Activated B cell treated with CpG ODN at 0.5 μM for 24 hours (primary cell): ENCODE data around the gene SIN3A. TPM values are rescaled to one million over a fixed set of nuclear protein-coding genes. Genes with fewer than 3 reads are reported as not detected.
"Not testable (repeated sequence)": the region's sequence is repeated elsewhere in the genome, so short reads cannot be mapped to it uniquely, and the experiment has no call there.

Source experiments
- ATAC-seq: fragments of 200-7000 bp; cut with Tn5 transposase; one replicate; pipeline ENCODE4 v1.10.0; 2021; ENCODE audit warnings: low read depth, mild to moderate bottlenecking, moderate library complexity
- CTCF ChIA-PET: fragments of 350-600 bp; sonication (Branson Sonifier 250); formaldehyde crosslinking; loops from one replicate; lab custom pipeline; 2021; ENCODE audit warnings: antibody characterized with exemption; lab: Charles Lee
- POLR2A ChIA-PET: fragments of 350-600 bp; sonication (Branson Sonifier 250); formaldehyde crosslinking; loops from one replicate; lab custom pipeline; 2021; ENCODE audit warnings: antibody characterized with exemption; lab: Charles Lee
- DNase-seq: peaks from one replicate; pipeline ENCODE4 v3.0.0; 2022
- H3K27ac Mint-ChIP-seq: one replicate; pipeline ENCODE4 v1.8.0; 2020; ENCODE audit warnings: mixed read lengths
- H3K27me3 Mint-ChIP-seq: one replicate; pipeline ENCODE4 v1.8.0; 2021; ENCODE audit warnings: mixed read lengths
- H3K36me3 Mint-ChIP-seq: one replicate; pipeline ENCODE4 v1.8.0; 2021; ENCODE audit warnings: low read depth, mixed read lengths
- H3K4me1 Mint-ChIP-seq: one replicate; pipeline ENCODE4 v1.8.0; 2021; ENCODE audit warnings: mixed read lengths
- H3K4me3 Mint-ChIP-seq: one replicate; pipeline ENCODE4 v1.8.0; 2020; ENCODE audit warnings: mild to moderate bottlenecking, mixed read lengths
- H3K9me3 Mint-ChIP-seq: one replicate; pipeline ENCODE4 v1.8.0; 2020; ENCODE audit warnings: mixed read lengths
- intact Hi-C: fragments of 100-400 bp; cut with micrococcal nuclease; formaldehyde crosslinking; loops from one replicate; pipeline ENCODE4 v1.15.1; 2024
- total RNA-seq: library from RNA; stranded (reverse); gene quantifications from 2 replicates; pipeline ENCODE4 v1.2.3, GENCODE V29; 2022
- TF ChIP-seq, protein P1 (sequence below): fragments of 200-600 bp; IDR thresholded peaks from one replicate; pipeline ENCODE4 v1.8.0; 2022; ENCODE audit warnings: antibody characterized with exemption, mild to moderate bottlenecking

Gene SIN3A
- 113 and 122 TPM in 2 replicates for total RNA-seq

DNA sequence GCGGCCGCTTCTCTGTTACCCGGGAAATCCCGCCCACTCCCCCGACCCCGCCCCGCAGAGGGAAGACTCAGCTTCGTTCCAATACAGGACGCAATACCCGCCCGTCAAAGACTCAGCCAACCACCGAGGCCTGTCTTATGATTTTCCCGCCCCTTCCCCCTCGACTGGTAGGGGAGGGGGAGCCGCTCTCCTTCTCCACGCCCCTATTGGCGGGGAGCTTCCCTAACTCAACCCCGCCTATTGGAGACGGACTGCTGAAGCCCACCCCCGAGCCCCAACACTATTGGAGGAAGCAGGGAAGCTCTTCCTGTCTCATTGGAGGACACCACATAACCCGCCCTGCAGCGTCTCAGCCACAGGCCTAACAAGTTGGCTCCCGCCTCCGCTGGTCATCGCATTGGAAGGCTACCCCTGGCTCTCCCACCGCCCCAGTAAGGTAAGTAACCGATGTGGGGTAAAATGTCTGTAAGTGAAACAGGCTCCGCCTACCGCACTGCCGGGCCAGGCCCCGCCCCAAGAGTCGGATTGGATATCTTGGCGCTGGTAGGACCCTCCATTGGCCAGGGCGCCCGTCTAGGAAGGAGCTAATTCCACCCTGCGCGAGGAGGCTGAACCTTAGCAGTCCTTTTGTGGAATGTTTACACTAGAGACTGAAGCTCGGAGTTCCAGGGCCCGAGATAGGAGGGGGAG is at the start of gene SIN3A:
Gene SIN3A (minus strand): TSS at position 17 of the 690 bp plus-strand sequence. CDS start 21,315 bp downstream, outside the sequence.
- Mint-ChIP-seq H3K4me1 (peaks cover 61% of the 10 kb centered on the region), H3K36me3 (peaks cover 22% of the 10 kb centered on the region), H3K4me3 (peak within 1 kb of the TSS; percentile 94), H3K9me3 (no peaks in the 10 kb centered on the region), H3K27ac (peak within 1 kb of the TSS; percentile 97), H3K27me3 (no peaks in the 10 kb centered on the region)
- ATAC-seq (peak; percentile 50), DNase-seq (peak; percentile 81)
- ChIA-PET POLR2A (interaction anchor here (0.5 to 6.8 kb wide), 43 partner anchors 11 to 1460 kb away, joined by 3 to 115 read pairs (median 5); partner anchors contain the start of genes ARID3B, C15orf39, CLK3 and IMP3), CTCF (interaction anchor here (1.8 kb wide), 1 partner anchor 83 kb away, joined by 12 read pairs; the partner anchor contains the start of gene MAN2C1)
- TF ChIP-seq, protein P1, sequence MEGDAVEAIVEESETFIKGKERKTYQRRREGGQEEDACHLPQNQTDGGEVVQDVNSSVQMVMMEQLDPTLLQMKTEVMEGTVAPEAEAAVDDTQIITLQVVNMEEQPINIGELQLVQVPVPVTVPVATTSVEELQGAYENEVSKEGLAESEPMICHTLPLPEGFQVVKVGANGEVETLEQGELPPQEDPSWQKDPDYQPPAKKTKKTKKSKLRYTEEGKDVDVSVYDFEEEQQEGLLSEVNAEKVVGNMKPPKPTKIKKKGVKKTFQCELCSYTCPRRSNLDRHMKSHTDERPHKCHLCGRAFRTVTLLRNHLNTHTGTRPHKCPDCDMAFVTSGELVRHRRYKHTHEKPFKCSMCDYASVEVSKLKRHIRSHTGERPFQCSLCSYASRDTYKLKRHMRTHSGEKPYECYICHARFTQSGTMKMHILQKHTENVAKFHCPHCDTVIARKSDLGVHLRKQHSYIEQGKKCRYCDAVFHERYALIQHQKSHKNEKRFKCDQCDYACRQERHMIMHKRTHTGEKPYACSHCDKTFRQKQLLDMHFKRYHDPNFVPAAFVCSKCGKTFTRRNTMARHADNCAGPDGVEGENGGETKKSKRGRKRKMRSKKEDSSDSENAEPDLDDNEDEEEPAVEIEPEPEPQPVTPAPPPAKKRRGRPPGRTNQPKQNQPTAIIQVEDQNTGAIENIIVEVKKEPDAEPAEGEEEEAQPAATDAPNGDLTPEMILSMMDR = no peak
- intact Hi-C loops = loop anchor here (1.0 to 10.0 kb wide), 16 partner anchors 65 to 1817 kb away; partner anchors contain the start of genes ARID3B, C15orf39, CLK3 and COX5A

DNA sequence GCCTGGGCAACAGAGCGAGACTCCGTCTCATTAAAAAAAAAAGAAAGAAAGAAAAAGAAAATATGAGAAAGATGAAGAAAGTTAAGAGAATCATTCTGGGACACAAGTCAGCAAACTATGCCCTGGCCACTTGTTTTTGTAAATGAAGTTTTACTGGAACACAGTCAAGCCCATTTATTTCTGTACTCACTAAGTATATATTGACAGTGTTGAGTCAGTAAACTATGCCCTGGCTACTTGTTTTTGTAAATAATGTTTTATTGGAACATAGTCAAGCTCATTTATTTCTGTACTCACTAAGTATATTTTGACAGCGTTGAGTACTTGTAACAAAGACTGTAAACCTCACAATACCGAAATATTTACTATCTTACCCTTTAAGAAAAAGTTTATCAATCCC is 42.2 kb upstream of the SIN3A start:
- H3K27ac Mint-ChIP-seq = no peak overlapping the region
- DNase-seq = no peak
- H3K36me3 Mint-ChIP-seq = peaks cover 29% of the 10 kb centered on the region
- H3K9me3 Mint-ChIP-seq = no peaks in the 10 kb centered on the region
- H3K27me3 Mint-ChIP-seq = no peaks in the 10 kb centered on the region
- CTCF ChIA-PET = no interaction called here
- TF ChIP-seq, protein P1 = no peak
- no peaks in the 10 kb centered on the region for H3K4me1 Mint-ChIP-seq
- intact Hi-C loops = no loop called here
- ATAC-seq = no peak
- H3K4me3 Mint-ChIP-seq = no peak overlapping the region
- POLR2A ChIA-PET = no interaction called here

DNA sequence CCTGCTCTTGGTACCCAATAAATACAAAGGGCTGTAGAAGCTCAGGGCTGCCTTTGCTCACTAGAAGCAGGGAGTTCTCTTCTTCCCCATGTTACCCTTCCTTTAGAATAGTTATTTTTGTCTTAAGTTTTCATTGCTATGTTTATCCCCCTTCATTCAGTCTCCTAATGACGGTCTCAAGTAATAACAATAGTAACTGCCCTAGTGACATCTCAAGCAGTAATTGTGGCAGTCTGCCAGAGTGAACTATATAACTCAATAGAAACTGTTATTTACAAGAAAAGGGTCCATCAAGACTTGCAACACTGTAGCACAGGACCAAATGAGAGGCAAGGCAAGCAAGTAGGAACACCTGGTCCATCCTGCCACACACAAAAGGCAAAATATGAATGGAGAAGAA is 32.5 kb upstream of the SIN3A start:
- ATAC-seq (no peak), DNase-seq (no peak)
- no peak overlapping the region for H3K27ac Mint-ChIP-seq
- H3K4me1 Mint-ChIP-seq = no peaks in the 10 kb centered on the region
- intact Hi-C loops = no loop called here
- POLR2A ChIA-PET = no interaction called here
- H3K36me3 Mint-ChIP-seq = peaks cover 31% of the 10 kb centered on the region
- TF ChIP-seq, protein P1 = no peak
- H3K27me3 Mint-ChIP-seq = no peaks in the 10 kb centered on the region
- CTCF ChIA-PET = no interaction called here
- H3K9me3 Mint-ChIP-seq = no peaks in the 10 kb centered on the region
- no peak overlapping the region for H3K4me3 Mint-ChIP-seq

DNA sequence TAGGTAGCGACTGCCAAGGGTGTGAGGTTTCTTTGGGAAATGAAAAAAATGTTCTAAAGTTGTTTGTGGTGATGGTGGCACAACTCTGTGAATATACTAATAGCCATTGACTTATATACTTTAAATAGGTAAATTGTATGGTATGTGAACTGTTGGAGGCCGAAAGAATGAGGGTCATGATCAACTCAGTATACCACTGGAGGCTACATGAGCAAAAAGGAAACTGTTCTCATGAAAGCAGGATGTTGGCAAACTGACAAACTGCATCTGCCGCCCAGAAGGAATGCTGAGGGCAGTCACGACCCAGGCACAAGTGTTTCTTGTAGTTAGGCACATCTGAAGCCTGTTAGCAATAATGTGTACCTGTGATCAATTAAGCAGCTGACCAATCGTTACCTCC is 32.1 kb upstream of the SIN3A start:
- DNase-seq, H3K27me3 Mint-ChIP-seq, H3K9me3 Mint-ChIP-seq, H3K27ac Mint-ChIP-seq, H3K4me3 Mint-ChIP-seq, ATAC-seq, CTCF ChIA-PET, H3K4me1 Mint-ChIP-seq, POLR2A ChIA-PET, intact Hi-C loops: not testable (repeated sequence)
- peaks cover 33% of the 10 kb centered on the region for H3K36me3 Mint-ChIP-seq

DNA sequence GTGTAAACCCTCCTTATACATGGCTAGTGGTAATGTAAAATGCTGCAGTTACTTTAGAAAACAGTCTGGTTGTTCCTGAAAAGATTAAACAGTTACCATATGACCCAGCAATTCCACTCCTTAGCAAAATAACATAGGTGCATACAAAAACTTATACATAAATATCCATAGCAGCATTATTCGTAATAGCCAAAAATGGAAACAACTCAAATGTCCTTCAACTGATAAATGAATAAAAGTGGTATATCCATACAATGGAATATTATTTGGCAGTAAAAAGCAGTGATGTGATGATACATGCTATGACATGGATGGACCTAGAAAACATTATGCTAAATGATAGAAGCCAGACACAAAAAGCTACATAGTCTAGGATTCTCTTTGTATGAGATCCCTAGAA is 31.6 kb upstream of the SIN3A start:
- CTCF ChIA-PET = no interaction called here
- Mint-ChIP-seq H3K27me3 (no peaks in the 10 kb centered on the region), H3K9me3 (no peaks in the 10 kb centered on the region), H3K4me3 (no peak overlapping the region), H3K36me3 (peaks cover 32% of the 10 kb centered on the region), H3K4me1 (no peaks in the 10 kb centered on the region), H3K27ac (no peak overlapping the region)
- intact Hi-C loops = no loop called here
- TF ChIP-seq, protein P1 = no peak
- DNase-seq (no peak), ATAC-seq (no peak)
- POLR2A ChIA-PET = interaction anchor here (0.8 kb wide), 1 partner anchor 29 kb away, joined by 6 read pairs; no protein-coding TSS in a partner anchor

DNA sequence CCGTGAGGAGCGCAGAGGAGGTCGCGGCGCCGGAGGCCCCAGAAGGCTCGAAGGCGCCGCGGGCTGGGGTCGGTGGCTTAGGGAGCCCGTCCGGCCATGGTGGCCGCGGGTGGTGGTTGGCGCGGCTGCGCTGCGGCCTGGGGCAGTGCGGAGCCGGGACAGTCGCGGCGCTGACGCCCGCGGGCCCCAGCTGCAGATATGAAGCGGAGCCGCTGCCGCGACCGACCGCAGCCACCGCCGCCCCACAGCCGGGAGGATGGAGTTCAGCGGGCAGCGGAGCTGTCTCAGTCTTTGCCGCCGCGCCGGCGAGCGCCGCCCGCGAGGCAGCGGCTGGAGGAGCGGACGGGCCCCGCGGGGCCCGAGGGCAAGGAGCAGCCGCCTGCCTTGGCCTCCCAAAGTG is 29.0 kb upstream of the SIN3A start:
- H3K4me1 Mint-ChIP-seq, H3K27me3 Mint-ChIP-seq, CTCF ChIA-PET, intact Hi-C loops, ATAC-seq, H3K9me3 Mint-ChIP-seq, H3K27ac Mint-ChIP-seq, POLR2A ChIA-PET, H3K4me3 Mint-ChIP-seq, DNase-seq: not testable (repeated sequence)
- H3K36me3 Mint-ChIP-seq = peaks cover 27% of the 10 kb centered on the region
